ENCODE data around the gene VEGFA.

VEGFA gene

DNA sequence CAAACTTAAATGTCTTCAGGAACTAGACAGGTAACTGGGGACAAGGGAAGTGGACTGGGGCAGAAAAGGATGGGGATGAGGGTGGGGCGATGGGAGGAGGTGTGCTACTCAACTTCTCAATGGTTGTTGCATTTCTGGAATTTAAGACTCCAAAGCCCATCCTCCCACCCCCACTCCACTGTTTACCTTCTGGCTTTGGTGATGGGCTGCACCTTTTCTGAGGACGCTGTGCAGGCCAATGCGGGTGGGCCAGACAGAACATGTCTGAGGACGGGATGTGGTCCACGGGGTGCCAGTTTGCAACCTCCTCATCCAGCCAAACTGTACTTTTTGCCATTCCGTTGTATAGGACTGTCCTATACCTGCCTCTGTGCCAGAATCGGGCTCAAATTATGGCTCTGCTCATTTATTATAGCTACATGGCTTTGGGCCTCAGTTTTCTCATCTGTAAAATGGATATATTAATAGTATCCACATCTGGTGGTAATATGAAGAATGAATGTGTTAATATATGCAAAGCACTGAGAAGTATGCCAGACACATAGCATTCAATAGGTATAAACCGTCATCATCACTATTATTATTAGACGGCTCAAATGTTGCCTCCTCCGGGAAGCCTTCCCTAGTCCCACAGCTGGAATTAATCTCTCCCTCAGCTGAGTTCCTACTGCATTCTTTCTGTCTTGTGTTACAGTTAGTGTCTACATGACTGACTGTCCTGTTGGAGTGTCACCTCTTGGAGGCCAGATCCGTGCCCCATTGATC lies 31.0 kb upstream of the VEGFA start:
- DNase-seq (ENCODE audit: low spot score): peak; percentile 47

DNA sequence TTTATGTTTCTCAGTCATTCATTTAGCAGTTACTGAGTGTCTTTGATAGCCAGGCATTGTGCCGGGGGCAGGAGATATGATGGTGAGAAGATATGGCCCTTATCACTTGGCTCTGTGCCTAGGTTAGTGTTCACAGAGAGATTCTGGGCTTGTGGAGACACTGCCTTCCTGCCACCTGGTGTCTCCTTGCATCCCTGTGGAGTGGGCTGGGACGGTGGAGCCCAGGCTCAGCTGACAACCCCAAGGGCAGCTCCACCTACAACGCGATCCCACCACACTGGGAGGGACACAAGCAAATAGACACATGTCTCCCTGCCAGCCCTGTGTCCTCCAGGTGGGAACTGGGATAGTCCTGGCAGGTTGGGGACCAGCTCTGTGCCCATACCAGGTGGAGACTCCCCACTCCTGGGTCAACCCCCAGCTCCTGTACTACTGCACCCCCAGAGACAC lies 30.3 kb upstream of the VEGFA start:
- peak; percentile 30 for DNase-seq (ENCODE audit: low spot score)

DNA sequence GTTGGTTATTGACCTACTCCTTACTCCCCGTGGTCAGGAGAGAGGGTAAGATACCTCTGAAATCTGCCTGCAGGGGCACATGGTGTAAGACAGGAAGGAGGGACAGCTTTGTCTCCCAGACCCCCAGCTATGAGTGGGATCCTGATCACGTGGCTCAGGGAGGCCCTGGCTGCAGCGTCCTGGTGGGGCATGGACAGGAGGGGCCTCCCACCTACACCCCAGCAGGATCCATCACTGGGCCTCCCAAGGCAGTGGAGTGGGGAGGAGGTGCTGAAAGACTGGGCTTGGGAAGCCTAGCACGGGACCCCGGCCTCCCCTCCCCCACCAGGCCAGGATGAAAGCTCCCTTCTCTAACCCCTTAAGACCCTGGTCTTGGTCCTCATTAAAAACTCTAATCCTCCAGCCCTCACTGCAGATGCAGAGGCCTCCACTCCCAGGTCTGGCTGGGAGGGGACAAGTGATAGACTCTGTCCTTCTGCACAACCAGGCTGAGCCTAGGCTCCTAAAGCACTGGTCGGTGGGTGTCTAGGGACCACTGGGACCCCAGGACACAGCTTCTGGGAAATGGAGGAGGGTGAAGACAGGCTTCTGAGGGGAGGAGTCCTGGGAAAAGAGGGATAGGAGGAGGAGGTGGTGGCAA lies 29.6 kb upstream of the VEGFA start:
- DNase-seq (ENCODE audit: low spot score): peak; percentile 28

DNA sequence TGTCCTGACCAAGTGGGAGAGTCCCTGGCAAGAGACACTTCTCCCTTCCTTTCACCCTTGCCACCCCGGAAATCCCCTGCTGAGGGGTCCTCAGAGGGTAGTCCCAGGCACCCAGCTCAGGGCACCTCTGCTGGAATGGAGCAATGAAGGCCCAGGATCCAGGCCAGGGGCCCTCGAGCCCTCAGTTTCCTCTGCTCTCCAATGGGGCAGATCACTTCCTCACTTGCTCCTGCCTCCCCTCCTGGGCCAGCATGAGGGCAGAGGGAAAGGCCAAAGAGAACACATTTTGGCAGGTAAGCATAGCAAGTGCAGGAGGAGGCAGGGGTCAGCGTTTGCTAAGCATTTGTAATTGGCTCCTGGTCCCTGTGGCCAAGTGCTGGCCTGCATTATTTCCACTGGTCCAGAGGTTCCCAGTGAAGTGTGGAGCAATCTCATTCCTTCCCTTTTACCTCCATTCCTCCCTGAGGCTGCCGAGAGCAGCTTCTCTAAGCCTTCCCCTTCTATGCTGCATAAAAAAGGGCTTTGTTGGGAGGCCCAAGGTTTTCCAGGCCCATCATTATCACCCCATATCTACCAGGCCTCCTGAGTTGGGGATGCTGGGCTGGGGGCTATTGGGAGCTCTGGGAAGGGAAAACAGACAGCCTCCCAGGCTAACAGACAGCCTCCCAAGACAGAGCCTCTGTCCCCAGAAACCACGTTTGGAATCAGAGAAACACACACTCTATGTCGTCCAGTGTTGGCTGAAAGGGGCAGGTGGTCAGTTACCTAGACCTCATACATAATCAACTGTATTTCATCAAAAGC lies 28.8 kb upstream of the VEGFA start:
- DNase-seq (ENCODE audit: low spot score): peak; percentile 34

DNA sequence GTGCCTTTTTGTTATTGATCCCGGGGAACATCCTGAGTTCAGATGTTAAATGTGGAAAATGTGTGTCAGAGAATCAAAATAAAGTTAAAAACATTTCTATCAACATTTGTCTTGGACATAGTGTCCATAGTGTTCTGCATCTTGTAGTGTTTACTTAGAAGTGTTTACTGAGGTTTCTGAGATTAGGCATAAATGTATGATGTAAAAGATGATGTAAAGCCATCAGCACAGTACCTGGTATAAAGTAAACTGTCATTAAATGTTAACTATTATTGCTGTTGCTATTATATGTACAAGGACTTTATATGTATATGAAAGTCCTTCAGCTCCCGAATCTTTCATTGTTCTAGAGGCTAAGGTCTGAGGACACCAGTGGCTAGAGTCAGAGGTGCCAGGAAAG lies 28.2 kb upstream of the VEGFA start:
- DNase-seq (ENCODE audit: low spot score): no peak

DNA sequence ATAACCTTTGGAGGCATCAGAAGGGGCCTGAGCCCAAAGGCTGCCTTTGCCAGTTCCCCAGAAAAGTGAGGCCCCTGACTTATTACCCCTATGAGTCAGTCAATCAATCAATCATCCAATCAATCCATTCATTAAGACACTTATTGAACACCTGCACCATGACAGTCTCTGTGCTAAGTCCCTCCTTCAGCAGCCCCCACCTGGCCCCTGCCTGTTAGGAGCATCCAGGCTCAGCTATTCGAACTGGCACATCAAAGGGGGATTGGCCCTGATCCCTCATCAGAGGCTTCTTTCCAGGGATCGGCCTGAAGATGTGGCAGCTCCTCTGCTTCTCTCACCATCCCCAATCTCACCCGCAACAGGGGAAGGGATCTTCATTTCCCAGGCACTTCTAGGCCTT lies 27.7 kb upstream of the VEGFA start:
- DNase-seq (ENCODE audit: low spot score): peak; percentile 47

DNA sequence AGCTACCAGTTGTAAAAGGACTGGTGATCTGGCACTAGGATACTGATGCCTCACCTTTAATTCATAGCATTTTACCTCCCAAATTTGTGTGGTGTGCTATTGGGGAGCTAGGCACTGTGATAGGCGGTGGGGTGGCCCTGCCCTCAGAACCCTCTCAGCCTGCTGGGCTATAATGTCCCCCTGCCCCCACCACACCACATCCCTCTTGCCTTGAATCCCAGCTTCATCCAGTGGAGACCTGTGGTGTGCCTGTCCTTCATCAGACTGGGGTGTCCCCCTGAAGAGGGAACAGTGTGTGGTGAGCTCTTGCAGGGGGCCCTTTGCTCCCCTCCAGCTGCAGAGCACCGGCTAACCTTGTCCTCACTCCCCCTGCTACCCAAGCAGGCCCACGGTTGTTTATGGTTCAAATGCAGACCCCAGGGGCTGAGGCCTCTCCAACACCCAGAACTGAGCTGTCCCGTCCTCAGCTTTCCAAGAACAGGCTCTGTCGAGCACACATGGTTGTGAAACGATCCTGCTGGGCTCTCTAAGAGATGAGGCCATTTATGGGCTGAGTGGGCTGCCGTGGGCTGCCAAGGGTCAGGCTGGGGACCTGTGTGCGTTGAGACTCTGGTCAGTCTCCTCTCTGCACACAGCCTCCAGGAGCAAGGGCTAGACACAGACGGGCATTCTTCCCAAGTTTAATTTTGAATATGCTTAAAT lies 26.9 kb upstream of the VEGFA start:
- DNase-seq (ENCODE audit: low spot score): peak; percentile 64

DNA sequence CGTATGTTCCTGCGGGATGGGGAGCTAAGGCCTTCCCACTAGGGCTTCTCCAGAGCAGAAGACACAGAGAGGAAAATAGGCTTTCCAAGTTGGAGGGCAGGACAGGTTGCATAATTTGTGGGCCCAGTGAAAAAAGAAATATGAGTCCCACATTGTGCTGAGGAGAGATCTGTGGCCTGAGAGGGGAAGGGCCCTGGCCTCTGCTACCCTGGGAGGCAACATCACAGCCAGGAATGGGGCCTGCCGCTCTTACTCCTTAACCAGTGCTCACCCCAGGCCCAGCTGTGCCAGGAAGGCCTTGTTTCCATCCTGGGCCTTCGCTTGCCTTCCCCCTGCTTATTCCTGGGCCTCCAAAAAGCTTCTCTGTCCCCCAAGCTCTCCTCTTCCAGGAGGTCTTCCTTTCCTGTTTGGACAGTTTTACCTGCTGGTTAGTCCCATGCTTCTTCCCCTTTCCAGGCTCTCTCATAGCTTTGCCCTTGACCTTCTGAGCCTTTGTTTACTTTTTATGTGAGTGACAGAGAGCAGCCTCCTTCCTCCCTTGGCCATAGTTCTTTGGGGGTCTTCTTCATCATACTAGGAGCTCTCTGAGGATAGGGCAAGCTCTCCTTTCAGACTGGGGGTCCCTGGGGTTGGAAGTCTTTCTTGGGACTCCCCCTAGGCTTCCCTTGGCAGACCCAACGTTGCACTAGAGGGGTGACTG lies 26.2 kb upstream of the VEGFA start:
- DNase-seq (ENCODE audit: low spot score): peak; percentile 31

DNA sequence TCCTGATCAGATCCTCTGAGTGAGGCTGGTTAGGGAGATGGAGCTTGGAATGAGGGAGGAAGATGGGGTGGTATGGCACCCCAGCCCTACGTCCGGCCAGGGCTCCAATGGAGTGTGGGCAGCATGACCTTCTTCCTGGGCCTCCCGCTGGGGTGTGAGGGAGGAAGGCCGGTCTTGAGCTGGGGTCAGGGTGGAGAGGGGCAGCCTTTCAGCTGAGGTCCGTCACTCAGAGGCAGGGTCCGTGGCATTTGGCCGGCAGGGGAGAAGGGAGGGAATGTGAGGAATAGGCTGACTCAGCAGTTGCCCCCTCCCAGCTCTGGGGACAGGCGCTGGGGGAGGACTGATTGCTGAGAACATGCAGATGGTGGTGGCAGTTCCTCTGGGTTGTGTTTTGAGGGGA lies 25.5 kb upstream of the VEGFA start:
- no peak for DNase-seq (ENCODE audit: low spot score)

DNA sequence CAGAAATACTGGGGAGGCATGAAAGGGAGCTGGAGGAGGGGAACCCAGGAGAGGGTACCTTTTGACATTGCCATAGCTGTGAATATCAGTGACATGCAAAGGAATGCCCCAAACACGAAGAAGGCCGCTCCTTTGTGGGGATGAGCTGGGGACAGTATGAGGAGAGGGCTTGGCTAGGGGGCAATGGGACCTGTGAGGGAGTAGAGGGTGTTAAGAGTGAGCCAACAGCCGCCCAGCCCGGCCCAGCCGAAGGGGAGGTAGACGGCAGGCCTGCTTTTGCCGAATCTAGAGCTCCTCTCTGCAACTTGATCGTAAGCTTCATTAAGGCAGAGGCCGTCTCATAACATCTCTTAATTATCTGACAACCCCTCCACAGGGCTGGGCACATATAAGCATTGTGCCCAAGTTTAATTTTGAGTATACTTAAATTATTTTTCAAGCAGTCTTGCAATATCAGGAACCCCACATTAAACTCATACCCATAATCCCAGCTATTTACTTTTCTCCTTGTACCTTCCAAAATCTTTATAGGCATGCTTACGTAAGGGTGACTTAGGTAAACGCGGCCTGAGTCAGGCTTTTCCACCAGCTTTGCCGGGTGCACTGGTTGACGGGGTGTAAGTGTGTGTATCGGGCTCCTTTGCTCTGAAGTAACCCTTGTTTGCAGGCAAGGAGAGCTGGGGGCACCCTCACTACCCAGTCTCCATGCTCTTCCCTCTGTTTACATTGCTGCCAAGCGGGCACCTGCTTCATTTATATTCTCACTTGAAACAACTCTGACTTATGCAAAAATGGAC lies 24.9 kb upstream of the VEGFA start:
- peak; percentile 52 for DNase-seq (ENCODE audit: low spot score)

DNA sequence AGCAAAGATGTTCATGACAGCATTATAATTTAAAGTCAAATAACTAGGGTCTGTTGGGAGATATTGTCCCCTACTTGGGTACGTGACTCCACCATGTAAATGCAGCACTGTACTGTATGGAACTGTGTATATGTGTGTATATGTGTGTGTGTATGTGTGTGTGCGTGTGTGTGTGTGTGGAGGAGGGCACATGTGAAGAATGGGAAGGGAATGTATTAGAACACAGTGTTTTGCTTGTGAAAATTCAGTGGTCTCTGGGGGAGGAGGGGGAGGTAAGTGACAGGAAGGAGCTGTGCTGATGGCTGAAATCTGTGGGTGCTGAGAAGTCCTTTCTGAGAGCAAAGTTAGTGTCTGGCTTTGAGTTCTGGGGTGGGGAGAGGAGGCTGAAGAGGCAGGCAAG lies 23.9 kb upstream of the VEGFA start:
- peak; percentile 48 for DNase-seq (ENCODE audit: low spot score)

DNA sequence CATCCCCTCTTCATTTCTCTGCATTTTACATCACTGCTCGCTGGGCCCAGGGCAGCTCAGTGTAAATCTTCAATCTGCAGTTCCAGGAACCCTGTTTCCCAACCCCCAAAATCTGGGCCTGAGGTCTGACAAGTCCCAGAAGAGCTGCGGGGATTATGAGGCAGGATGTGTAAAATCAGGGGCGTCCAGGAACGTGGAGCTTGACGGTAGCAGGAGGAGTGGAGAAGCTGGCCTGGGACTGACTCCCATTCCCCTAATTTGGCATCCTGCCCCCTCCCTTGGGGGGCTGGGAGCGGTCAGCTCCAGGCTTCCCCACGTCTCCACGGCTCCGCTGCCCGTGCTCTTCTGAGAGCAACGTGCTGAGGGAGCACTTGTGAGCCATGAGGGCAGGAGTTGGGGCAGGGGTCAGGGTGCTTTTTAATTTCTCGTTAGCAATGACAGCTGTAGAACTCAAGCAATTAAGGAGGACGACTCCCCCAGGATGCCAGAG lies 23.4 kb upstream of the VEGFA start:
- DNase-seq (ENCODE audit: low spot score): peak; percentile 65

DNA sequence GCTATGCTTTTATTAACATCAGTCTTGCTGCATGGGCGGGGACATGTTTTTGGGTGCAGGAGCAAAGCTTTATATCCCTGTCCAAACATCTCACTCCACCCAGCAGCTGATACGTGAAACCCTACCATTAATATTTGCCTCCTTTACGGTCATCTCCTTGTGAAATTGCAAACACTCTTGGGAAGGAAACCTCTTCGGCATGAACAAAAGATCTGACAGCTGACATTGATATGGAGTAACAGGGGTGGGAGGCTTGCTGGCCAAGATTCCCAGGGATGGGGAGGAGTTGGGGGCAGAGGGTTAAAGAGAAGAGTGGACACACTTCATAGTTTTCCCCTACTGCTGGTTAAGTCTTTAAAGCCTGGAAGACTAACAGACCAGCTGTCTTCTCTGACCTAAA lies 22.2 kb upstream of the VEGFA start:
- DNase-seq (ENCODE audit: low spot score): peak; percentile 61

DNA sequence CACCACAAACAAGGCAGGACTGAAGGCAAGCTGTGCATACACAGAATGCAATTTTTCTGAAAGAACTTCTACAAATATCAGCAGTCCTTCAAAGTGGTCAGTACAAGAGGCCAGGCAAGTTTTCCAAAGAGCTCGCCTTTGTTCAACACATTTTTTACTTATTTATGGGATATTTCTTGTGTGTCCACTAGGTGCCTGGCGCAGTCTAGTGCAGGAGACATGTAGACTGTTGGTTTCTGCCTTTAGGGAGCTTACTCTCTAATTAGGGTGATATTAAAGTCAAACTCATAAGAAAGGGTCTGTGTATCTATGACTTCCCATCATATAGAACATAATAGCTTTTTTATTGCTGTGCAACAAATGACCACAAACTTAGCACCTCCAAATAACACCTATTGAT lies 21.2 kb upstream of the VEGFA start:
- no peak for DNase-seq (ENCODE audit: low spot score)

DNA sequence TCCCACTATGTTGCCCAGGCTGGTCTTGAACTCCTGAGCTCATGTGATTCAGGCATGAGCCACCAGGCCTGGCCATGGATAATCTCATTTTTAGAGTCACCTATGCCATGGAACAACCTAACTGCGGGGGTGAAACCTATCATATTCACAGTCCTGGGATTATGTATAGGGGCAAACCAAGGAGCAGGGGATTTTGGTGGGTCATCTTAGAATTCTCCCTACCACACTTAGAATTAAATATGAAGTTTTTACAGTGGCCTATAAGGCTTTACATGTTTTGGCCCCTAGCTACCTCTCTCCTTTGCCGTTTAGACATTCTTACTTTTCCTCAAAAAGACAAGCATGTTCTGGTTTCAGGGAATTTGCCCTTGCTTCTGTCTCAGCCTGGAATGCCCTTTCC lies 20.6 kb upstream of the VEGFA start:
- DNase-seq (ENCODE audit: low spot score): no peak

DNA sequence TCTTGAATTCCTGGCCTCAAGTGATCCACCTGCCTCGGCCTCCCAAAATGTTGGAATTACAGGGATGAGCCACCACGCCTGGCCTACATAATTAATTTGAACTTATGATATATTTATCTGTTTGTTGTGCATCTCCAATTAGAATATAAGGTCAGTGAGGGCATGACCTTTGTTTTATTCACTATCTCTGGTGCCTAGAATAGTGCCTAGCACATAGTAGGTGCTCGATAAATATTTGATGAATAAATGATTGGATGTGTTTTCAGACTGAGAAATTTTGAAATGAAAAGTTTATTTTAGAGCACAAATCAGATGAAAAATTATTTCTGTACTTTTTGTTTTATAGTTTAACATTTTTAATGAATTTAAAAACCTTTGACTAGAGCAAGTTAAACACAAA lies 19.4 kb upstream of the VEGFA start:
- DNase-seq (ENCODE audit: low spot score): no peak

DNA sequence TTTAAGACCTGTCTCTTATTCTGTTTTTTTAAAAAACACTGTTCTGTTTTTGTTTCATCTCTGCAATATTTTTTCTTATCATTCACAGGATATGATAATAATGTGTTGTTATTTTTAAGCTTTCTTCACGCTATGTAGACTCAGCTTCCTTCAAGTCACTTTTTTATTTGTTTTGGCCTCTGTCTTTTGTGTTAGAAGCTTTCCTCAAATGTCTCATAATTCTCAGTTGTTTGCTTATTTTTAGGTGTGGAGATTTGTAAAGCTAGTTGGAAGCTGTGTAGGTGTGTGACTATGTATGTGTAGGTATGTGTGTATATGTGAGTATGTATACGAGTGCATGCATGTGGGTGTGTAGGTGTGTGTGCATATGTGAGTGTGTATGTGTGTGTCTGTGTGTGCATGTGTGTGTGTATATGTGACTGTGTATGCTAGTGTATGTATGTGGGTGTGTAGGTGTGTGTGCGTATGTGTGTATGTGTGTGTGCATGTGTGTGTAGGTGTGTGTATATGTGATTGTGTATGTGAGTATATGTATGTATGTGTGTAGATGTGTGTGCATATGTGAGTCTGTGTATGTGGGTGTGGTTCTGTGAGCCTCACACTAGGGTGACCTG lies 16.3 kb upstream of the VEGFA start:
- peak; percentile 25 for DNase-seq (ENCODE audit: low spot score)

DNA sequence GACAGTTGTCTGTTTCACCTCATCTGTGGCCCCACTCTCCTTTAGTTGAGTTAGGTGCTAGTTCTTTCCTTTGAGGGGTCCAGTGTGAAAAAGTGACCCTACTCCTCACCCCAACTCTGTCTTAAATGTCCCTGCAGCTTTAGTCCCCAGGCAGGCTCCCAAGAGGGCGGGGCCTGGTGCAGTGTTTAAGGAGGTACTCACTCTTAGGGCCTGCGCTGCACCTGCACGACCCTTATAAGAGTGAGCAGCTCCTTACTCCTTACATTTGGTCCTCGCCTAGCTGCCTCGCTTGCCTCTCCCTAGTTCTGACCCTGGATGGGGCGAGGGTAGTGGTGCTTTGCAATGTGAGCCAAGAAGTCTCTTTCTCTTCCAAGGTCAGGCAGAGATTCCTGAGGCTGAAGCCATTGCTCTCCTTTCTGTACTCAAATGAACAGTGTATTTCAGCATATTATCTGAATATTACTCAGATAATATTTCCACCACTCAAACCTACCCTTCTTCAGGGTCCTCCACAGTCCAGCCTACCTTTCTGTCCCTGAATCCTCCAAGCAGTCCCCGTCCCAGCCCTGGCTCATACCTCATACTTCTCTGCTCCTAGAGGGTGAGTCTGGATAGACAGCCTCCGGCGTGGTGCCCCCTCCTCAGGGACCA lies 11.9 kb upstream of the VEGFA start:
- no peak for DNase-seq (ENCODE audit: low spot score)

DNA sequence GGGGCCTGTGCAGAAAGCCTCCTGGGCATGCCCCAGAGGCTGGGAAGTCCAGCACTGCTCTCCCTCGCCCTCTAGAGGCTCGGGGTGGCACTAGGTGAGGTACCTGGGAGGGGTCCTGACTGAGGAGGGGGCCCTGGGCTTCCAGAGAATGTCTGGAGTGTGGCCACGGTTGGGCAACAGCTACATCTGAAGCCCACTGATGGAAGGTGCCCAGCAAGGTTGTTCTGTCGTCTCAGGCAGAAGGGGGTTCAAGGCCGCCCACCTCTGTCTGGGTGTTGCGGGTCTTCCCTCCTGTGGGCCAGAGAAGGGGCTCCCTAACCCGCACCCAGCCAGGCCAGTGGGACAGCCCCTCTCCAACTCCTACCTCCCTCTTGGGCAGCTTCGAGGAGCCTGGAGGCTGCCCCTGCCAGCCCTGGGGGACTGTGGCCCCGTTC lies 11.4 kb upstream of the VEGFA start:
- DNase-seq (ENCODE audit: low spot score): no peak
